Body of pancreas (tissue), 4 donors: ENCODE results near the gene RPS6KA1. TPM values are rescaled to one million over a fixed set of nuclear protein-coding genes. Genes with fewer than 3 reads are reported as not detected.

Source experiments
- ATAC-seq: fragments of 150-250 bp; one replicate; pipeline ENCODE4 v1.9.1; 2016
- DNase-seq, 4 donors: peaks; one replicate each; pipeline ENCODE4 v3.0.0-alpha.2; 2019
- H3K27ac ChIP-seq, 4 donors: fragments of 200-600 bp; sonication (generic); 1 replicate in 3 of 4; 2 replicates in 1 of 4; pipeline versions ENCODE4 v1.5.1 to v1.6.1; 2016 to 2019; ENCODE audit warnings: mild to moderate bottlenecking in 1 of 4, mixed read lengths in 1 of 4, moderate library complexity in 1 of 4
- H3K27me3 ChIP-seq, 2 donors: fragments of 200-600 bp; sonication (generic); one replicate each; pipeline ENCODE4 v1.6.0; 2016; ENCODE audit warnings: mild to moderate bottlenecking in 1 of 2
- H3K36me3 ChIP-seq, 2 donors: fragments of 200-600 bp; sonication (generic); replicated peaks in 1 of 2; 2 replicates each; pipeline ENCODE4 v1.5.1; 2016; ENCODE audit warnings: low read depth in 2 of 2; ENCODE audit not compliant: insufficient read depth in 1 of 2
- H3K4me1 ChIP-seq: fragments of 200-600 bp; sonication (generic); one replicate; pipeline ENCODE4 v1.6.0; 2016
- H3K4me3 ChIP-seq, 2 donors: fragments of 200-600 bp; sonication (generic); 1 replicate in 1 of 2; 2 replicates in 1 of 2; pipeline ENCODE4 v1.5.1; 2016 to 2019
- H3K9me3 ChIP-seq, 3 donors: fragments of 200-600 bp; sonication (generic); 1 replicate in 2 of 3; 2 replicates in 1 of 3; pipeline ENCODE4 v1.5.1; 2016
- POLR2A ChIP-seq, 3 donors: fragments of 450-650 bp; IDR thresholded peaks; one replicate each; pipeline ENCODE4 v1.6.1; 2016; ENCODE audit warnings: antibody characterized with exemption in 3 of 3, mild to moderate bottlenecking in 2 of 3
- WGBS, 2 donors: methylation state at CpG; one replicate each; pipeline ENCODE4 v1.1.5; 2017; 5-methylcytosine and 5-hydroxymethylcytosine counted together
- intact Hi-C: fragments of 100-400 bp; cut with DNase I; formaldehyde crosslinking; loops from one replicate; pipeline ENCODE4 v1.15.1; 2023
- total RNA-seq, 2 donors: library from RNA; depleted of rRNA; stranded (reverse); fragments of >200 nt; gene quantifications; one replicate each; pipeline ENCODE4 v1.1.0, GENCODE V29; 2016
- TF ChIP-seq, protein P1 (sequence below), 7 experiments: fragments of 450-650 bp in 4 of 7; fragments of 200-600 bp in 3 of 7; sonication (generic) in 3 of 7; IDR thresholded peaks; one replicate each; pipeline ENCODE4 v1.5.1; 2016 to 2019; ENCODE audit warnings: antibody characterized with exemption in 7 of 7

The RPS6KA1 gene
- total RNA-seq, 2 donors from 2014 or later, result 20.1 to 30.4 TPM

DNA sequence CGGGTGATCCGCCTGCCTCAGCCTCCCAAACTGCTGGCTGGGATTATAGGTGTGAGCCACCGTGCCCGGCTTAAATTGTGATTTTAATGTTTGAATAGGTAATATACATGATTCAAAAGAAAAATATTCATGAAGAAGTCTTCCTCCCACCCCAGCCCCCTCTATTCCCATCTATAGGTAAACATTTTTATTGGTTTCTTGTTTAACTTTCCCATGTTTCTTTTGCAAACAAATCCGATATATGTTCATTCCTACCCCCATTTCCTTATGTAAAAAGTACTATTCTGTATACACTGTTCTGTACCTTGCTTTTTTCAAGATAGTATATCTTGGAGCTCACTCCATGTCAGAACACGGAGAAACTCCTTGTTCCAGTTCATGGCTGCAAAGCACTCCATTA lies 23.2 kb downstream of the RPS6KA1 start:
- Histone ChIP-seq H3K27me3 (no peaks in the 10 kb centered on the region), H3K4me3 (no peak overlapping the region), H3K36me3 (peaks cover 0 to 19% of the 10 kb centered on the region in 2 donors), H3K9me3 (no peaks in the 10 kb centered on the region), H3K4me1 (no peaks in the 10 kb centered on the region), H3K27ac (no peak overlapping the region)
- intact Hi-C loops, result no loop called here
- WGBS, 2 donors, result 91 to 93% methylated on average over 6 of the region's 6 CpGs
- ATAC-seq (no peak), DNase-seq (no peak)
- TF ChIP-seq, protein P1, sequence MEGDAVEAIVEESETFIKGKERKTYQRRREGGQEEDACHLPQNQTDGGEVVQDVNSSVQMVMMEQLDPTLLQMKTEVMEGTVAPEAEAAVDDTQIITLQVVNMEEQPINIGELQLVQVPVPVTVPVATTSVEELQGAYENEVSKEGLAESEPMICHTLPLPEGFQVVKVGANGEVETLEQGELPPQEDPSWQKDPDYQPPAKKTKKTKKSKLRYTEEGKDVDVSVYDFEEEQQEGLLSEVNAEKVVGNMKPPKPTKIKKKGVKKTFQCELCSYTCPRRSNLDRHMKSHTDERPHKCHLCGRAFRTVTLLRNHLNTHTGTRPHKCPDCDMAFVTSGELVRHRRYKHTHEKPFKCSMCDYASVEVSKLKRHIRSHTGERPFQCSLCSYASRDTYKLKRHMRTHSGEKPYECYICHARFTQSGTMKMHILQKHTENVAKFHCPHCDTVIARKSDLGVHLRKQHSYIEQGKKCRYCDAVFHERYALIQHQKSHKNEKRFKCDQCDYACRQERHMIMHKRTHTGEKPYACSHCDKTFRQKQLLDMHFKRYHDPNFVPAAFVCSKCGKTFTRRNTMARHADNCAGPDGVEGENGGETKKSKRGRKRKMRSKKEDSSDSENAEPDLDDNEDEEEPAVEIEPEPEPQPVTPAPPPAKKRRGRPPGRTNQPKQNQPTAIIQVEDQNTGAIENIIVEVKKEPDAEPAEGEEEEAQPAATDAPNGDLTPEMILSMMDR (IDR thresholded peaks at IDR 0.05), result no peak
- TF ChIP-seq POLR2A (IDR thresholded peaks at IDR 0.05), result no peak

DNA sequence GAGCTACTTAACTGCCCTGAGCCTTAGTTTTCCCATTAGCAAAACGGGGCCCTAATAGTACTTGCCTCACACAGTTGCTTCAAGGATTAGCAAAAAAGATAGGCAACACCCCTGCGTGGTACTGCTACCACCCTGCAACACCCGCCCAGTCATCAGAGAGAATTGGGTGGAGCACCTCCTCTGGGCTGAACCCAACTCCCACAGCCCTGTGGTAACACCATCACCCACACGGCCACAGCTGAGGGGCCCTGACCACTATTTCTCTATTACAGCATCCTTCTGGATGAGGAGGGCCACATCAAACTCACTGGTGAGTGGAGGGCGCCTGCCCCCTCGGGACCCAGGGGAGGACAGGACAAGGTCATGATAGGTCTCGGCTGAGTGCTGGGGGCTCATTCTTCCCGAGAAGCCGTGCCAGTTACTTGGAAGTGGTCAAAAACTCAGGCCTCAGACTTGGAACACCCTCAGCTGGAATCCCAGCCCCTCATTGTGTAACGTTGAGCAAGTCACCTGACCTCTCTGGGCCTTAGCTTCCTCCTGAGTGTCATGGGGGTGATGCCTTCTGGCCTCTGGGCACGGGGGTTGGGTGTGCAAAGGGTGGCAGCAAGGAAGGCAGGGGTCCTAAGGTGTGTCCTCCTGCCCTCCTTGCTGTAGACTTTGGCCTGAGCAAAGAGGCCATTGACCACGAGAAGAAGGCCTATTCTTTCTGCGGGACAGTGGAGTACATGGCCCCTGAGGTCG lies 24.6 kb downstream of the RPS6KA1 start:
- intact Hi-C loops, result no loop called here
- no peak for TF ChIP-seq POLR2A (IDR thresholded peaks at IDR 0.05)
- 76 to 87% methylated on average over 5 to 14 of the region's 14 CpGs for WGBS, 2 donors
- Histone ChIP-seq H3K36me3 (peaks cover 0 to 21% of the 10 kb centered on the region in 2 donors), H3K4me1 (no peaks in the 10 kb centered on the region), H3K27me3 (no peaks in the 10 kb centered on the region), H3K9me3 (no peaks in the 10 kb centered on the region), H3K27ac (no peak overlapping the region), H3K4me3 (no peak overlapping the region)
- no peak for ATAC-seq
- no peak for DNase-seq

DNA sequence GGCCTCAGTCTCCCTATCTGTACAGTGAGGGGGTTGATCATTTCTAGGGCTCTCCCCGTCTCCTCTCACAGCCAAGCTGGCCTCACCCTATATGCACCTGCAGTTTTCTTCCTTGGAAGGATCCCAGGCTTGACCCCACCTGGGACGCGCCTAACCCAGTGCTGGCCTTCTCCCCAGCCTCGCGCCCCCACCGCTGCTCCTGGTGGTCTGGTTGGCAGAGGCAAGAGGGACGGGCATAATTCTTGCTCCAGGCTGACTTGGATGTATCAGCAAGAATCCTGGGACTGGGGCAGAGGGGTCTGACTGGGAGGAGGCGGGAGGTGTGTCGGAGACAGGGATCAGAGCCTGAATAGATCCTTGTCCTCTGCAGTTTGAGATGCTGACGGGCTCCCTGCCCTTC lies 25.2 kb downstream of the RPS6KA1 start:
- Histone ChIP-seq H3K27ac (no peak overlapping the region), H3K4me1 (no peaks in the 10 kb centered on the region), H3K9me3 (no peaks in the 10 kb centered on the region), H3K36me3 (peaks cover 0 to 22% of the 10 kb centered on the region in 2 donors), H3K27me3 (no peaks in the 10 kb centered on the region), H3K4me3 (no peak overlapping the region)
- intact Hi-C loops, result no loop called here
- TF ChIP-seq, protein P1 (IDR thresholded peaks at IDR 0.05), result no peak
- TF ChIP-seq POLR2A (IDR thresholded peaks at IDR 0.05), result no peak
- WGBS, 2 donors, result 94 to 95% methylated on average over 9 to 10 of the region's 10 CpGs
- DNase-seq, result no peak
- ATAC-seq, result no peak

DNA sequence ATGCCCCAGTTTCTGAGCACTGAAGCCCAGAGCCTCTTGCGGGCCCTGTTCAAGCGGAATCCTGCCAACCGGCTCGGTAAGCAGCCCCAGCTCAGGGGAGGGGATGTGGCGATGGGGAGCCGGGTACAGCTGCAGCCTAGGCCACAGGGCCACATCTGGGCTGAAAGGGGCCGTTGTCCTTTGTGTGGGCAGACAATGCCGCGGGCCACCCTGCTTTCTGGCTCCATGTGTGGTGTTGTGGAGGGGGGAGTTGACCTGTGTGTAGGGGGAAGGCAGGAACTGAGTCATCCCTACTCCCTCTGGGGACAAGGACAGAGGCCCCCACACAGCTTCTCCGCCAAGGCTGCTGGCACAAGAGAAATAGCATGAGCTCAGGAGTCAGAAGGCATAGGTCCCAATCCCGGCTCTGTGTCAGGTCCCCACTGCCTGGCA lies 26.0 kb downstream of the RPS6KA1 start:
- peaks cover 0 to 25% of the 10 kb centered on the region in 2 donors for H3K36me3 ChIP-seq

DNA sequence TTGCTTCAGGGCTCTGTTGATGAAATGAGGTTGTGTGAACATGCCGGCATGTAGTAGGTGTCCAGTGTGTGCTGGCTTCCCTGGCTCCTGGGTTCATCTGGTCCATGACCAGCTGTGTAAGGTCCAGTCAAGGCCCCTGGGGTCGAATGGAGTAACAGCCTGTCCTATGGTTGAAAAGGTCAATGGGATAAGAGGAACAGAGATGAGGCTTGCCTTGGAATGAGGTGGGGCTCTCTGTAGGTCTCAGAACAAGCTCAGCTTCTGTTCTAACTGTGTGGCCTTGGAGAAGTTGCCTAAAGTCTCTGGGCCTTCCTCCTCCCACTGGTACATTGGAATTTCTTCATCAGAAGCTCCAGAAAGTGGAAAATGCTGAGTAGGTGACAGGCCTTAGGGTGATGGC lies 26.6 kb downstream of the RPS6KA1 start:
- WGBS, 2 donors, result 54 to 65% methylated on average over 2 of the region's 2 CpGs
- no peak overlapping the region for H3K4me3 ChIP-seq
- no peaks in the 10 kb centered on the region for H3K4me1 ChIP-seq
- no peaks in the 10 kb centered on the region for H3K9me3 ChIP-seq
- intact Hi-C loops, result no loop called here
- H3K27me3 ChIP-seq, result no peaks in the 10 kb centered on the region
- H3K27ac ChIP-seq, result no peak overlapping the region
- TF ChIP-seq, protein P1 (IDR thresholded peaks at IDR 0.05), result no peak
- no peak for TF ChIP-seq POLR2A (IDR thresholded peaks at IDR 0.05)
- no peak for DNase-seq
- H3K36me3 ChIP-seq, result peaks cover 0 to 26% of the 10 kb centered on the region in 2 donors
- ATAC-seq, result no peak

More for the DNA sequence above, 26.0 kb downstream of the RPS6KA1 start:
- H3K4me3 ChIP-seq, result no peak overlapping the region
- H3K27ac ChIP-seq, result no peak overlapping the region
- no peaks in the 10 kb centered on the region for H3K27me3 ChIP-seq
- ATAC-seq (no peak), DNase-seq (no peak)
- H3K9me3 ChIP-seq, result no peaks in the 10 kb centered on the region
- intact Hi-C loops, result no loop called here
- no peaks in the 10 kb centered on the region for H3K4me1 ChIP-seq
- 79 to 80% methylated on average over 6 to 9 of the region's 11 CpGs for WGBS, 2 donors
- no peak for TF ChIP-seq POLR2A (IDR thresholded peaks at IDR 0.05)
- TF ChIP-seq, protein P1 (IDR thresholded peaks at IDR 0.05), result no peak
